H1 (cell line): ENCODE measurements around the gene SCN2A. TPM values are rescaled to one million over a fixed set of nuclear protein-coding genes. Genes with fewer than 3 reads are reported as not detected.

Source experiments
- CHD7 ChIP-seq: fragments of 300-600 bp; sonication (generic); IDR thresholded peaks from 2 replicates; pipeline ENCODE4 v1.7.1; 2012; ENCODE audit warnings: low read length, moderate library complexity, mild to moderate bottlenecking, inconsistent platforms; ENCODE audit not compliant: insufficient replicate concordance
- EP300 ChIP-seq, 2 experiments: IDR thresholded peaks; 1 replicate in 1 of 2; 2 replicates in 1 of 2; pipeline ENCODE4 v1.6.1; 2011 to 2012; ENCODE audit warnings: low read depth in 2 of 2, low read length in 2 of 2, mild to moderate bottlenecking in 2 of 2, borderline replicate concordance in 1 of 2, inconsistent platforms in 1 of 2, moderate library complexity in 1 of 2
- EZH2 ChIP-seq: fragments of 200-600 bp; sonication (generic); IDR thresholded peaks from 2 replicates; pipeline ENCODE4 v1.7.1; 2012; ENCODE audit warnings: low read depth, mild to moderate bottlenecking, moderate library complexity, low read length, inconsistent platforms; ENCODE audit not compliant: severe bottlenecking
- FOSL1 ChIP-seq: IDR thresholded peaks from 2 replicates; pipeline ENCODE4 v1.6.1; 2011; ENCODE audit warnings: mild to moderate bottlenecking, low read depth, low read length, moderate library complexity; ENCODE audit not compliant: insufficient read depth
- SIX5 ChIP-seq: IDR thresholded peaks from 2 replicates; pipeline ENCODE4 v1.6.1; 2011; ENCODE audit warnings: mild to moderate bottlenecking, low read depth, low read length
- SUZ12 ChIP-seq: fragments of 200-600 bp; sonication (generic); IDR thresholded peaks from 2 replicates; pipeline ENCODE4 v1.6.1; 2012; ENCODE audit warnings: mild to moderate bottlenecking, inconsistent platforms, low read length, moderate library complexity, mixed read lengths
- TAF1 ChIP-seq: IDR thresholded peaks from 2 replicates; pipeline ENCODE4 v1.6.1; 2011; ENCODE audit warnings: mild to moderate bottlenecking, low read depth, low read length
- polyA plus RNA-seq, 7 experiments: library from polyadenylated mRNA; depleted of rRNA in 3 of 7; stranded (reverse) in 5 of 7; unstranded in 2 of 7; fragments of >200 nt in 5 of 7; fragments of 200-250 nt in 2 of 7; gene quantifications; 1 replicate in 5 of 7; 2 replicates in 1 of 7; 4 replicates in 1 of 7; pipeline versions ENCODE4 v1.2.1 to v1.2.3, GENCODE V29; 2011 to 2013; ENCODE audit warnings: missing spikeins in 2 of 7, mixed read lengths in 2 of 7
- total RNA-seq: library from RNA; stranded (reverse); fragmentation: NEBNext Ultra II Directional; extraction: Animal tissue kit (Norgen Biotek cat#: 25700); gene quantifications from 2 replicates; pipeline ENCODE4 v1.2.1, GENCODE V29; 2021

Gene SCN2A
- total and polyA plus RNA-seq, 2 of the 8 experiments (the other 6 are each of a cell fraction or from before 2014, with no cell fraction given), result 0.18 to 1.1 TPM

- TF ChIP-seq SUZ12, result no peak
- no peak for TF ChIP-seq TAF1
- TF ChIP-seq EP300 (IDR thresholded peaks at IDR 0.05; ENCODE audit: borderline replicate concordance in 1 of 2, low read depth in 2 of 2, low read length in 2 of 2), result no peak
- TF ChIP-seq EZH2, result no peak
- no peak for TF ChIP-seq FOSL1
- TF ChIP-seq SIX5, result no peak
- no peak for TF ChIP-seq CHD7
- TF ChIP-seq, all 59 proteins: peak for 0
Observed at GRCh38 chr2:165268754-165269153, 29.5 kb downstream of the SCN2A start (continued).
